ENCODE results near the gene FAU. TPM values are rescaled to one million over a fixed set of nuclear protein-coding genes. Genes with fewer than 3 reads are reported as not detected.

FAU gene
- polyA plus RNA-seq, 3 donors: 528 to 810 (median 808) TPM

- no peak for DNase-seq (ENCODE audit: extremely low read depth in 1 of 11, low read depth in 9 of 11, low spot score in 4 of 11)
Measured at GRCh38 chr11:65116370-65117205, 5.3 kb downstream of the FAU start.

DNA sequence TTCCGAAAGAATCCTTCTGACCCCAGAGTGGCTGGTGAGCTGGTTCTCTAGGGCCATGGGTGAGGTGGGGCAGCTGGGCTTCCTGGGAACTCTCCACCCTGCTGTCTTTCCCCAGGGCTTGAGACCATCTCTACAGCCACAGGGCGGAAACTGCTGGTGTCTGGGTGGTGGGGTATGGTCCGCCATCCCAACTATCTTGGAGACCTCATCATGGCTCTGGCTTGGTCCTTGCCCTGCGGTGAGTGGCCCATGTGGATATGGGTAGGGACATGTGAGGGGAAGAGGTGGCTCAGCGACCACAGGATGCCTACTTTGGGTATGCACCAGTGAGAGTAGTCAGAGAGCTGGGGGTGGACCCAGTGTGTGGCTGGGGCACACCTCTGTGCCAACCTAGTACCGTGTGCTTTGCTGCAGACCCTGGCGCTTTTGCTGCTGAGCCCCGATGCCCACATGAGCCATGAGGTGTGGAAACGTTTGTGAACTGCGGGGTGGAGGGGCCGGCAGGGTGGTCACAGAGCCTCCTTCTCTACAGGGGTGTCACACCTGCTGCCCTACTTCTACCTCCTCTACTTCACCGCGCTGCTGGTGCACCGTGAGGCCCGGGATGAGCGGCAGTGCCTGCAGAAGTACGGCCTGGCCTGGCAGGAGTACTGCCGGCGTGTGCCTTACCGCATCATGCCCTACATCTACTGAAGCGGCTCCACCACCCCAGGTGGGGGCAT, 6.4 kb downstream of the FAU start:
- no peak for DNase-seq (ENCODE audit: extremely low read depth in 1 of 11, low read depth in 9 of 11, low spot score in 4 of 11)

GRCh38 chr11:65114538-65115171, 7.3 kb downstream of the FAU start:
- DNase-seq (ENCODE audit: extremely low read depth in 1 of 11, low read depth in 9 of 11, low spot score in 4 of 11): no peak

DNA sequence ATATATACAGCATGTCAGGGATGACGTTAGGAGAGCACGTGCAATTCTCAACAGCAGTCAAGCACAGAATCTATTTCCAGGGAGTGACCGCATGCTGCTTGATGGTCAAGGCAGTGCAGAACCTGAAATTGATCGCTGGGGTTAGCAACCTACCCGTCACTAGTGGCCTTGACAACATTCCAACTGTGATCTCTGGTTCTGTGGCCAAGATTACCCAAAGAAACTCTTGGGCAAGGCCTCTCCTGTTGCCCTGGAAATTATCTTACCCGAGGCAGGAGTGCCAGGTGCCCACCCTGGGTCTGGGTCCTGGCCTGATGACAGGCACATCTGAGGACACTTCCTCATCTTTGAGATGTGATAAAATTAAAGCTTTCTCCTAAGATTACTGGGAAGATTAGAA, 8.1 kb downstream of the FAU start:
- DNase-seq (ENCODE audit: extremely low read depth in 1 of 11, low read depth in 9 of 11, low spot score in 4 of 11): no peak

DNA sequence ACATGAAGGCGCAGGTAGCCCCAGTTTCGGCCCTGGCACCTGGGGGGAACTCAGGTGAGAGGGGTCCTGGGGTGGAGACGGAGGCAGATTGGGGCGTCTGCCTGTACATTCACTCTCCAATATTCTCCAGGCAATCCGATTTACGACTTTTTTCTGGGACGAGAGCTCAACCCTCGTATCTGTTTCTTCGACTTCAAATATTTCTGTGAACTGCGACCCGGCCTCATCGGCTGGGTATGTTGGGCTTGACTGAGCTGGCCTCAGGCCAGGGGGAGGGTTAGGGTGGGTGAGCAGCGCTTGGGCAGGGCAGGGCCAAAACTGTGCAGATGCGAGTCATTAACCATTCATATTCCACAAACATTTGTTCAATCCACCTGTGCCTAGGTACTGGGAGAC, 8.6 kb downstream of the FAU start:
- DNase-seq (ENCODE audit: extremely low read depth in 1 of 11, low read depth in 9 of 11, low spot score in 4 of 11): no peak

GRCh38 chr11:65112546-65113360, 9.2 kb downstream of the FAU start:
- no peak for DNase-seq (ENCODE audit: extremely low read depth in 1 of 11, low read depth in 9 of 11, low spot score in 4 of 11)

DNA sequence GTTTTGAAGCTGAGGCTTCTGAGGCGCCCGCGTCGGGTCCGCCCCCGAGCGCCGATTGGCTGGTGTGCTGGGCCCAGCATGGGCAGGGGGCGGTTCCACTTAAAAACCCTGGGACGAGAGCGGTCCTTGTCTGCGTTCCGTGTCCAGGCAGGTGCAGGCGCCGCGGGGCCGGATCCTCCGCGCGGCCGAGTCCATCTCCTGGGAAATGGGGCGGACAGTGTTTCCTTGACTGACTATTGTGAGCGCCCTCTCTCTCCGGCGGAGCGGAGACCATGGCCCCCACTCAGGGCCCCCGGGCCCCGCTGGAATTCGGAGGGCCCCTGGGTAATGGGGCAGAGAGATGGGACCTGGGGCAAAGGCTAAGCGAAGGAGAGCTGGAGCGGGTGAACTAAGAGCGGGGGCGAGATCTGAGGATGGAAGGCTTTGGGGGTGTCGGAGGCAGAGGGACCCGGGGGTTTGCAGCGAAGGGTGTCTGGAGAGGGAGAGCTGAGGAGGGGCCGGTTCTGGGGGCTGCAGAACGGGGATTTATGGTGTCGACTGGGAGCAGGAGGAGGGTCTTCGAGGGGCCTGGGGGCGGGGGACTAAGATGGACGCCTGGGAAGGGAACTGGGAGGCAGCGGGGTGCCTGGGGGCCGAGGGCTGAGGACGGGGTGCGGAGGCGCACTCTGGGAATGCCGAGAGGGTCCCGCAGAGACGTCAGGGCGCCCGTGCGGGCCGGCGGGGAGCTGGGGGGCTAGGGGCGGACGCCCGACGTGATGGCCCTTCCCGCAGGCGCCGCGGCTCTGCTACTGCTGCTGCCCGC, 10.0 kb downstream of the FAU start, which contains the start of gene TM7SF2:
Gene TM7SF2, plus strand, starts transcription at position 129 of the 802 bp plus-strand sequence. Its CDS starts 144 bp downstream, at position 273.
- DNase-seq (ENCODE audit: extremely low read depth in 1 of 11, low read depth in 9 of 11, low spot score in 4 of 11): peak; percentile 64 to 95 (median 88)

DNA sequence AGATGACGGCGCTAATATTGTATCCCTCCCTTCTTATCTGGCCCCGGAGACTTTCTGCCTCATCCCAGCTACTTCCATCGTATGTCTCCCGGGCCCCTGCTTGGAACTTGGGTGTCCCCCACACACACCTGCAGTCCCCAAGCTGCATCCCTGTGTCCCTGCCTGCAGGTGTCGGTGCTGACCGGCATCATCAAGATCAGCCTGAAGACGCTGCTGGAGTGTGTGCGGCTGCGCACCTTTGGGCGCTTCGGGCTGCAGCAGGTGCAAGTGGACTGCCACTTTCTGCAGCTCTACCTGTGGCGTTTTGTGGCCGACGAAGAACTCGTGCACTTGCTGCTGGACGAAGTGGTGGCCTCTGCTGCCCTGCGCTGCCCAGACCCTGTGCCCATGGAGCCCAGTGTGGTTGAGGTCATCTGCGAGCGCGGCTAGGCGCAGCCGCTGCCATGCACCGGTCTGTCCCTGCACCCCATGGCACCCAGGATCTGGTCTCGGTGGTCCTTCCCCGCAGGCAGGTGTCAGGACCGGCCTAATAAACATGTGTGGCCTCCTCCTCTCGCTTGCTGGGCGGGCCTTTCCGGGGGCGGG, 10.7 kb downstream of the FAU start:
- no peak for DNase-seq (ENCODE audit: extremely low read depth in 1 of 11, low read depth in 9 of 11, low spot score in 4 of 11)

DNA sequence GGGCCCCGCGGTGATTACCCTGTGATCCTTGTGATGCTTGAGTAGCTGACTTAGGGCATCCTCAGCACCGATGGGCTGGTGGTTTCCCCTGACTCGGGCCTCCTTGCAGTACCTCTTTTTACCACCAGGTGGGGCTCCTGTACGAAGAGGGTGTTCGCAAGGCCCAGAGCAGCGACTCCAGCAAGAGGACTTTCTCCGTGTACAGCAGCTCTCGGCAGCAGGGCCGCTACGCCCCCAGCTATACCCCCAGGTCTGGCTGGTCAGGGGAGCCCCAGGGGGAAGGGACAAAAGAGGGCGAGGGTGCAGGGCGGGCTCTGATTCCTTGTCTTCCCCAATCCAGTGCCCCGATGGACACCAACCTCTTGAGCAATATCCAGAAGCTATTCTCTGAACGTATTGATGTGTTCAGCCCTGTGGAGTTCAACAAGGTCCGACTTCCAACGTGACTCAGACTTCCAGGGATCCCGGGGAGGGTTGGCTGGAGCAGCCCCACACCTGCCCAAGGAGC, 11.5 kb downstream of the FAU start:
- DNase-seq (ENCODE audit: extremely low read depth in 1 of 11, low read depth in 9 of 11, low spot score in 4 of 11): peak in 8 of 11 donors; percentile 60 to 83 (median 69)

- no peak for DNase-seq (ENCODE audit: extremely low read depth in 1 of 11, low read depth in 9 of 11, low spot score in 4 of 11)
Measured at GRCh38 chr11:65109231-65110198, 12.4 kb downstream of the FAU start.

- no peak for DNase-seq (ENCODE audit: extremely low read depth in 1 of 11, low read depth in 9 of 11, low spot score in 4 of 11)
Measured at GRCh38 chr11:65108469-65109123, 13.3 kb downstream of the FAU start.

DNA sequence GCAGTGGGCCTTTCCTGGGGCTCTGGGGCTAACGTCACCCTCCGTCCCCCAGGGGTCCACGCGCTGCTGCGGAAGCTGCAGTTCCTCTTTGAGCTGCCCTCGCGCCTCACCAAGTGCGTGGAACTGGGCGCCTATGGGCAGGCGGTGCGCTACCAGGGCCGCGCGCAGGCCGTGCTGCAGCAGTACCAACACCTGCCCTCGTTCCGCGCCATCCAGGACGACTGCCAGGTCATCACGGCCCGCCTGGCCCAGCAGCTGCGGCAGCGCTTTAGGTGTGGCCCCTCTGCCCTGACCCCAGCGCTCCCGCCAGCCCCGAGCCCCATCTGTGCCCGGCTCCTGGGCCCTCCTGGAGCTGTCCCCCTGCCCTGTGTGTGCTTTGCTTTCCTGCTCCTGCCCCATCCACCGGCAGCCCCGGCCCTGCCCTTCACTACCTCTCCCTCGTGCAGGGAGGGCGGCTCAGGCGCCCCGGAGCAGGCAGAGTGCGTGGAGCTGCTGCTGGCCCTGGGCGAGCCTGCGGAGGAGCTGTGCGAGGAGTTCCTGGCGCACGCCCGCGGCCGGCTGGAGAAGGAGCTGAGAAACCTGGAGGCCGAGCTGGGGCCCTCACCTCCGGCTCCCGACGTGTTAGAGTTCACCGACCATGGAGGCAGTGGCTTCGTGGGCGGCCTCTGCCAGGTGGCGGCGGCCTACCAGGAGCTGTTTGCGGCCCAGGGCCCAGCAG, 14.0 kb downstream of the FAU start:
- DNase-seq (ENCODE audit: extremely low read depth in 1 of 11, low read depth in 9 of 11, low spot score in 4 of 11): no peak

DNA sequence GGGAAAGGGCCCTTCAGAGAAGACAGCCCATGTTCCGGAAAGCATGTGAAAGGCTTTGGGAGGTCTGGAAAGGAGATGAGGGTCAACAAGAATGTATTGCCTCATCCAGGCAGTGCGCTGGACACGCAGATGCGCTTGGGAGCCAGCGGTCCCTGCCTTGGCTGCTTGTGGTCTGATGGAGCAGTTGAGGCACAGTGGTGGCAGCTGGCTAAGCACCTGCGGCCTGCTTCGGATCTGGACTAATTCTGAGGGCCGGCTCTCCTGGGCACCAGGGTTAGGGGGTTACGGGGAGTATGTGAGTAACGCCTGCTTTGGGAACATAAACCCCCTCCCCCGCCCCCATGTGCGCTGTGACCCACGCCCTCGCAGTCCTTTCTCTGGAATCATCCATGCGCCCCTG, 14.9 kb downstream of the FAU start:
- no peak for DNase-seq (ENCODE audit: extremely low read depth in 1 of 11, low read depth in 9 of 11, low spot score in 4 of 11)

GRCh38 chr11:65104628-65105027, 17.3 kb downstream of the FAU start:
- DNase-seq (ENCODE audit: extremely low read depth in 1 of 11, low read depth in 9 of 11, low spot score in 4 of 11): no peak

DNA sequence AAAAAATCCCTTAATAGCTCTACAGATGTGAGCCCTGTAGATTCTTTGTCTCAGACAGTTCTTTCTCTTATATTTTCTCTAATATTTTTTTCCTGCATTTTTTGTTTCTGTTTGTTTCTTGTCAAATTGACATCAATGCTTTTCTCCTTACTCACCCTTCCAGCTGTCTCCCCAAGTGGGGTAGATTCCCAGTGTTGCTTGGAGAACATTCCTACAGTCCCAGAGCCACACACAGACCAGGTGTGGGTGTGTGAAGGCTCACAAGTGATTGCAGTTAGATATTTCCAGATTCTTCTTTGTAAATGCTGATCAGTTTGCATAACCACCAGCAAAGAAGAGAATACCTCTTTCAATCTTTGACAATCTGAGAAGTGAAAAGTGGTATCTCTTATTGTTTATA, 18.5 kb downstream of the FAU start:
- no peak for DNase-seq (ENCODE audit: extremely low read depth in 1 of 11, low read depth in 9 of 11, low spot score in 4 of 11)
